GDM1 (cell line): ENCODE results near the gene GJE1.
"Not testable (repeated sequence)": the region's sequence is repeated elsewhere in the genome, so short reads cannot be mapped to it uniquely, and the experiment has no call there.

Experiments
- DNase-seq: peaks from one replicate; lab custom pipeline; 2025; lab: John Stamatoyannopoulos, UW

Gene GJE1, protein sequence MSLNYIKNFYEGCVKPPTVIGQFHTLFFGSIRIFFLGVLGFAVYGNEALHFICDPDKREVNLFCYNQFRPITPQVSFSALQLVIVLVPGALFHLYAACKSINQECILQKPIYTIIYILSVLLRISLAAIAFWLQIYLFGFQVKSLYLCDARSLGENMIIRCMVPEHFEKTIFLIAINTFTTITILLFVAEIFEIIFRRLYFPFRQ

GRCh38 chr6:142132625-142133024 is at the start of gene GJE1:
Gene GJE1, plus strand, starts transcription at chr6:142132925. Its CDS starts 234 bp downstream, at chr6:142133159.
- DNase-seq: no peak

DNA sequence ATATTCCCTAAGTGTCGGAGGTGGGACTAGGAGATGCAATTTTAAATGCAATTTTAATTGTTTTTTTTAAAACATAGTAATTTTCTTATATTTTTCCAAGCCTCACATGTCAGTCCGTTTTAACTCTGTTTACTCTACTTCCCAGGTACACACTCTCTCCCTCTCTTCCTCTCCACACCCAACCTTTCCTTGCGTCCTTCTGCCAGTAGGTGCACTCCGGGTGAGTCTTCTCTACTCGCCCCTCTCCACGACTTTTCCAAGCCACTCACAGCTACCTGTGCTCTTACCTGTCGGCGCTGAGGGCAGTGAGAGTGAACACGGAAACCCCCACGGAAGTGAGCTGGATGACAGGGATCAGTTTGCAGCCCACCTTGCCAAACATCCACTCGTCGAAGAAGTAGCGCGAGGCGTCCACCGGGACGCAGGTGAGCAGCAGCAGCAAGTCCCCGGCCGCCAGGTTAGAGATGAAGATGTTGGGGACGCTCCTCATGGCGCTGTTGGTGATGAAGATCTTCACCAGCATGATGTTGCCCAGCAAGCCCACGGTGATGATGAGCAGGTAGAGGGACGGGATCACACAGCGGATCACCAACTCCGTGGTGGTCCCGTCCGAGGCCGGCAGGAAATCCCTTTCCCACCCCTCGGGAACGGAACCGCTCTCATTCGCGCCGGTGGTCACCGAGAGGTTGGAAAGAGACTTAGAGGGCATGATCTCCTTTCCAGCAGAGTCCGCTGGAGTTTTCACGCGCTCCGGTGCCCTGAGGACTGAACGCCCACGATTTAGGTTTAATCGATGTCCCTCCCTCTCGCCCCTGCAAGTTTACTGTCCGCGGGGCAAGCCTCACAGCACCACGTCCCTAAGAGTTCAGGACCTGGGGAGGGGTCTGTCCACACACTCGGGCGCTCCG is 44.5 kb upstream of the GJE1 start:
- no peak for DNase-seq

GRCh38 chr6:142088858-142089216 is 43.9 kb upstream of the GJE1 start:
- DNase-seq: no peak

GRCh38 chr6:142104820-142105219 is 27.9 kb upstream of the GJE1 start:
- not testable (repeated sequence) for DNase-seq

DNA sequence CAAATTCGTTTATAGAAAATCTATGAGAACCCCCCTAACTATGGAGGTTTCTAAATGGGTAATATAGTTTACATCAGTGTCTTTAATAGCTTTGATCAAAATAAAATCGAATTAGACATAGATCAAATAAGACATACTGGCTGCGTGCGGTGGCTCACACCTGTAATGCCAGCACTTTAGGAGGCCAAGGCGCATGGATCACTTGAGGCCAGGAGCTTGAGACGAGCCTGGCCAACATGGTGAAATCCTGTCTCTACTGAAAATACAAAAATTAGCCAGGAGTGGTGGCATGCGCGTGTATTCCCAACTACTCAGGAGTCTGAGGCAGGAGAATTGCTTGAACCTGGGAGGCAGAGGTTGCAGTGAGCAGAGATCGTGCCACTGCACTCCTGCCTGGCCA is 21.9 kb upstream of the GJE1 start:
- DNase-seq: not testable (repeated sequence)

GRCh38 chr6:142112451-142113061 is 20.2 kb upstream of the GJE1 start:
- DNase-seq: peak; percentile 19

- DNase-seq: no peak
Measured at GRCh38 chr6:142117366-142117765, 15.4 kb upstream of the GJE1 start.

- no peak for DNase-seq
Measured at GRCh38 chr6:142118328-142118727, 14.4 kb upstream of the GJE1 start.

DNA sequence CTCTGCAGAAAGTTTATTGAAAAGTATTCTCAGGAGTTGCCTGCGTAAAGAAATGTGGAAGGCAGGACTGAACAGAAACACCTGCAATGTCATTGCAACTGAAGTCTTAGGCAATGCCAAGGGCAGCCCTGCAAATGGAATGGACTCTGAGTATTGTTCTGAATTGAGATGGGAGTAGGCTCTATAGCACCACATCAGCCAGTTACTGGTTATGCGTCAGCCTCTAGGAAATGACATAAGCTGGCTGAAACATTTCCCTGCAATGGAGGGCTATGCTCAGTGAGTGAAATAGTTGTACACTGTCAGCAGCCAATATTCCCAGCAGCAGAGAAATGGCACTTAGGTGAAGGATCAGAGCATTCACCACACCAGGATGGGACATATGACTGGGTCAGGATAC is 13.8 kb upstream of the GJE1 start:
- DNase-seq: no peak

DNA sequence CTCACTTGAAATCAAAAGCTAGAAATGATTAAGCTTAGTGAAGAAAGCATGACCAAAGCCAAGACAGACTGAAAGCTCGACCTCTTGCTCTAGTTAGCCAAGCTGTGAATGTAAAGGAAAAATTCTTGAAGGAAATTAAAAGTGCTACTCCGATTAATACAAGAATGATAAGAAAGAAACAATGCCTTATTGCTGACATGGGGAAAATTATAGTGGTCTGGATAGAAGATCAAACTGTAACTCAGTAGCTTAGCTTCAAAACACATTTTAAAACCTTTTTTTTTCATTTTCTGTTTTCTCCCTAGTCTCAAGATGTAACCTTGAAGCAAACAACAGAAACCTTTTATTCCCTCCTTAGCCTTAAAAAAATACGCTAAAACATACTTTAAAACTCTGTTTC is 11.4 kb upstream of the GJE1 start:
- no peak for DNase-seq

DNA sequence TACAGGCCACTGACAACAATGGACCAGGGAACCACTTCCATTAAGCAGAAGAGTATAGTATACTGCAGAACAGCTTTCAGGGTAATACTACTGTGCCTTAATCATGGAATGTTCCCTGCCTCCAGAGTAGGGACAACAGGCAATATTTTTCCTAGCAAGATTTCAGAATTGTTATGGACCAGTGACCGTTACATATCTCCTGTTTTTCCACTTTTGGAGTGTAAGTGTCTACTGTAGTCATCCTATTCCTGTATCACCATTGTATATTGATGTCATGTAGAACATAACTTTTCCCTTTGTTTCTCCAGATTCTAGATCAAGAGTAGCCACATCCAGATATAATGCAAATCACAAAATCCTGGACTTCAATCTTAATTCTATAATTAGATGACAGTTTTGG is 1.9 kb upstream of the GJE1 start:
- no peak for DNase-seq

DNA sequence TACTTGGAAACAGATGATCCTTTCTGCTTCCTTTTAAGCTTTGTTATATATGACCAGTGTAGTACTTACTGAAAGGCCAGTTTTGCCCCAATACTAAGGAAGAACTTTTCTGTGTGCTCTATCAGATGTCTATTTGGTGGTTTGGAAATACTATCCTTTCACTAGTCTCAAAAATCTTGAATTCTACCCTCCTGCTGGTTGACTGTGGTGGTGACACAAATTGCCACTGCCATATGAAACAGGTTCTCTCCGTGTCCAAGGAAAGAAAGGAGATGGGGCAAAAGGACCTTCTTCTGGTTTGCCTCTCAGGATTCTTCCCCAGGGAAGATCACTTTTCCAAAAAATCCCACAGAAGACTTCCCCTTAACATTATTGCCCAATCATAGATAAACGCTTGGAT is 6.2 kb downstream of the GJE1 start:
- DNase-seq: no peak

DNA sequence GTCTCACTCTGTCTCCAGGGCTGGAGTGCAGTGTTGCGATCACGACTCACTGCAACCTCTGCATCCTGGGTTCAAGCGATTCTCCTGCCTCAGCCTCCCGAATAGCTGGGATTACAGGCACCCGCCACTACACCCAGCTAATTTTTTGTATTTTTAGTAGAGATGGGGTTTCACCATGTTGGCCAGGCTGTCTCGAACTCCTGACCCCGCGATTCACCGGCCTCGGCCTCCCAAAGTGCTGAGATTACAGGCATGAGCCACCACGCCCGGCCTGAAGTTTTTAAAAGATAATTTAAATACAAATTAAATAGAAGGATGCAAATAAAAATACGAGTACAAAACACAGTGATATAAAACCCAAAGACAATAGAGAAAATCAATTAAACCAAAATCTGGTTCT is 8.8 kb downstream of the GJE1 start:
- not testable (repeated sequence) for DNase-seq

GRCh38 chr6:142146828-142147662 is 14.3 kb downstream of the GJE1 start, which contains the start of the genes NMBR and VTA1:
Gene NMBR, minus strand, starts transcription at chr6:142147122. Its CDS starts 58,464 bp downstream, at chr6:142088658.
Gene VTA1, plus strand, starts transcription at chr6:142147263. Its CDS starts 25 bp downstream, at chr6:142147288.
- peak; percentile 96 for DNase-seq

- no peak for DNase-seq
Measured at GRCh38 chr6:142152746-142153145, 20.0 kb downstream of the GJE1 start.

- no peak for DNase-seq
Measured at GRCh38 chr6:142153196-142153595, 20.5 kb downstream of the GJE1 start.

GRCh38 chr6:142154336-142154735 is 21.6 kb downstream of the GJE1 start:
- no peak for DNase-seq

DNA sequence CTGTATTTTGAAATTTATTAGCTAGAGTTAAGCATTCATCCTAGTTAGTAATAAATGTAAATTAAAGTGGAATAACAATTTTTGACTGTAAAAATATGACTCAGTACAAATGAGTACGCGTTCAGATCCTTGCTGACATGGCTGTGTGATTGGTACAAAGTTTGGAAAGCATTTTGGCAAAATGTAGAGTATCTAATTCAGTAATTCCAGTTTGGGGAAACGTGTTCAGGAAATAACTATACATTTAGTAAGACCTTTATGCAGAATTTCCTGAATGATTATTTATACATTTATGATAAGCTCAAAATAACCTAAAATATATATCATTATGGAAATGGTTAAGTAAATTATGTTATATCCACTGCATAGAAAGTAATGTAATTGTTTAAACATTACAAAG is 22.4 kb downstream of the GJE1 start:
- no peak for DNase-seq

DNA sequence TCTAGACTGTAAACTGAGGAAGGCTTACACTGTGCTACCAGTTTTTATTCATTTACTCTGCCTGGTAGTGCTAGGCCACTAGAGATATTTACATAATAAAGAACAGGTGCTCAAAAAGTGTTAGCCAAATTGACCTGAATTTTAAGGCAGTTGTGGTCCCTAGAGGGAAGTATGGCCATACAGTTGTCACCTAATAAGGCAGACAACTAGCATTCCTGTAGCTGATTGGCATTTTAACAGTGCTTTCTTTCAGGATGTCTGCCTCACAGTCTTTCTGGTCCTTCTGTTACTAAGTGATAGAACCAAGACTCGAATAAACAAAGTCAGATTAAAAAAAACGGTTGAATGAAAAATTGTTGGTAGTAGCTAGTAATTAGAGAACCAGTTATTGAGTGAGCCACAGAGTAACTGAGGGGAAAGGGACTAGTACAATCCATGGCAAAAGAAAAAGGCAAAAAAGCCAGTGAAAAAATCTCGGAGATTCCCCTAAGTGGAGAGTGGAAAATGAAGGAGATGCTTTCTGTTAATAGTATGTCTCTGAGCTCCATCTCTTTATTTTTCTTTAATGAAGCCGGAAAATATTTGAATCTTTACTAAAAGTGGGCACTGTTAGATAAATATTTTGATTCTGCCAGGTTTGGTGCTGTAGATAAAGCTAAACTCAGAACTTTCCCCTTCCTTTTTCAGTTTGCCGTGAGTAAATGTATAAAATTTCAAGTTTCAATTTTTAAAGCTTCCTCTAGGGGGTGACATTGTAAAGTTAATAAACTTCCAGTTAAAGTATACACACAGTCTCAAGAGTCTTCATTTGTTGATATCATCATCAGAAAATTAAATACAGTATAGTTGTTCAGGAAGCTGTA is 23.4 kb downstream of the GJE1 start:
- no peak for DNase-seq

- not testable (repeated sequence) for DNase-seq
Measured at GRCh38 chr6:142156758-142157068, 24.0 kb downstream of the GJE1 start.

GRCh38 chr6:142162780-142163179 is 30.1 kb downstream of the GJE1 start:
- no peak for DNase-seq
